HG03558 (cell line): ENCODE measurements around the gene ASTN2.
"Not testable (repeated sequence)": the region's sequence is repeated elsewhere in the genome, so short reads cannot be mapped to it uniquely, and the experiment has no call there.

Source experiments
- ATAC-seq: cut with Tn5 transposase; IDR thresholded peaks from one replicate; pipeline ENCODE4 v1.9.1; 2021; ENCODE audit warnings: moderate number of reproducible peaks; ENCODE audit not compliant: unreplicated experiment; ENCODE audit errors: extremely low read depth

The ASTN2 gene

GRCh38 chr9:116467740-116468351 lies 947.0 kb downstream of the ASTN2 start:
- no peak for ATAC-seq

- ATAC-seq, result no peak
Measured at GRCh38 chr9:116466271-116467235, 948.3 kb downstream of the ASTN2 start.

GRCh38 chr9:116465576-116466270 lies 949.1 kb downstream of the ASTN2 start:
- ATAC-seq, result no peak

- ATAC-seq, result no peak
Measured at GRCh38 chr9:116464987-116465571, 949.8 kb downstream of the ASTN2 start.

- no peak for ATAC-seq
Measured at GRCh38 chr9:116464423-116464822, 950.4 kb downstream of the ASTN2 start.

GRCh38 chr9:116461632-116462031 lies 953.2 kb downstream of the ASTN2 start:
- no peak for ATAC-seq

- ATAC-seq, result no peak
Measured at GRCh38 chr9:116460026-116460425, 954.8 kb downstream of the ASTN2 start.

- no peak for ATAC-seq
Measured at GRCh38 chr9:116459576-116459975, 955.3 kb downstream of the ASTN2 start.

- ATAC-seq, result no peak
Measured at GRCh38 chr9:116456490-116457088, 958.3 kb downstream of the ASTN2 start.

- not testable (repeated sequence) for ATAC-seq
Measured at GRCh38 chr9:116454539-116454938, 960.3 kb downstream of the ASTN2 start.

GRCh38 chr9:116453785-116454184 lies 961.1 kb downstream of the ASTN2 start:
- ATAC-seq, result no peak

- ATAC-seq, result no peak
Measured at GRCh38 chr9:116452634-116453033, 962.2 kb downstream of the ASTN2 start.

- ATAC-seq, result no peak
Measured at GRCh38 chr9:116452227-116452626, 962.6 kb downstream of the ASTN2 start.

- ATAC-seq, result no peak
Measured at GRCh38 chr9:116451500-116452115, 963.2 kb downstream of the ASTN2 start.

- peak; percentile 86 for ATAC-seq
Measured at GRCh38 chr9:116450378-116451139, 964.3 kb downstream of the ASTN2 start.

- no peak for ATAC-seq
Measured at GRCh38 chr9:116449949-116450348, 964.9 kb downstream of the ASTN2 start.

GRCh38 chr9:116448431-116448830 lies 966.4 kb downstream of the ASTN2 start:
- ATAC-seq, result no peak

- no peak for ATAC-seq
Measured at GRCh38 chr9:116447934-116448333, 966.9 kb downstream of the ASTN2 start.

GRCh38 chr9:116442528-116442927 lies 972.3 kb downstream of the ASTN2 start:
- no peak for ATAC-seq
